H9 (cell line): ENCODE data around the gene NDUFAB1. TPM values are rescaled to one million over a fixed set of nuclear protein-coding genes. Genes with fewer than 3 reads are reported as not detected.

ENCODE experiments used
- DNase-seq: peaks from one replicate; pipeline ENCODE4 v3.0.0-alpha.2; 2017
- H2AFZ ChIP-seq: one replicate; pipeline ENCODE4 v1.6.1; 2013; ENCODE audit warnings: mild to moderate bottlenecking, low read length, control low read depth, moderate library complexity
- H2AK5ac ChIP-seq: 2 replicates; pipeline ENCODE4 v1.6.1; 2013; ENCODE audit warnings: low read length, control low read depth, mixed read lengths; ENCODE audit not compliant: insufficient read length
- H2BK120ac ChIP-seq: one replicate; pipeline ENCODE4 v1.6.1; 2013; ENCODE audit warnings: low read depth, mild to moderate bottlenecking, low read length, control low read depth, inconsistent platforms; ENCODE audit not compliant: poor library complexity, severe bottlenecking
- H2BK12ac ChIP-seq: 2 replicates; pipeline ENCODE4 v1.6.1; 2013; ENCODE audit warnings: low read length, control low read depth, mixed read lengths, low read depth; ENCODE audit not compliant: insufficient read length
- H2BK15ac ChIP-seq: 2 replicates; pipeline ENCODE4 v1.6.1; 2013; ENCODE audit warnings: low read depth, low read length, control low read depth
- H2BK20ac ChIP-seq: one replicate; pipeline ENCODE4 v1.6.1; 2013; ENCODE audit warnings: low read depth, mild to moderate bottlenecking, low read length, control low read depth, inconsistent platforms; ENCODE audit not compliant: poor library complexity, severe bottlenecking
- H2BK5ac ChIP-seq: 2 replicates; pipeline ENCODE4 v1.6.1; 2013; ENCODE audit warnings: low read length, control low read depth, mixed read lengths; ENCODE audit not compliant: insufficient read length
- H3K14ac ChIP-seq: 2 replicates; pipeline ENCODE4 v1.6.1; 2013; ENCODE audit warnings: low read length, control low read depth; ENCODE audit not compliant: insufficient read depth
- H3K18ac ChIP-seq: 2 replicates; pipeline ENCODE4 v1.6.1; 2013; ENCODE audit warnings: low read depth, mild to moderate bottlenecking, mixed read lengths, low read length, control low read depth; ENCODE audit not compliant: insufficient read length
- H3K23ac ChIP-seq: 2 replicates; pipeline ENCODE4 v1.6.1; 2013; ENCODE audit warnings: low read length, control low read depth, mixed read lengths, low read depth; ENCODE audit not compliant: insufficient read length
- H3K23me2 ChIP-seq: 2 replicates; pipeline ENCODE4 v1.6.1; 2013; ENCODE audit warnings: low read depth, mild to moderate bottlenecking, mixed read lengths, low read length, control low read depth; ENCODE audit not compliant: insufficient read length, poor library complexity, severe bottlenecking
- H3K27ac ChIP-seq: 2 replicates; pipeline ENCODE4 v1.5.1; 2013; ENCODE audit warnings: low read length, control low read depth, mixed read lengths, low read depth; ENCODE audit not compliant: insufficient read length
- H3K27me3 ChIP-seq: 2 replicates; pipeline ENCODE4 v1.6.1; 2013; ENCODE audit warnings: low read length, control low read depth, inconsistent platforms; ENCODE audit not compliant: insufficient read depth
- H3K4ac ChIP-seq: 2 replicates; pipeline ENCODE4 v1.6.1; 2013; ENCODE audit warnings: low read depth, mild to moderate bottlenecking, control low read depth, inconsistent platforms, low read length, moderate library complexity
- H3K4me1 ChIP-seq: 2 replicates; pipeline ENCODE4 v1.6.1; 2013; ENCODE audit warnings: low read length, control low read depth, inconsistent platforms; ENCODE audit not compliant: insufficient read depth
- H3K4me2 ChIP-seq: 2 replicates; pipeline ENCODE4 v1.6.1; 2013; ENCODE audit warnings: low read length, control low read depth, mixed read lengths; ENCODE audit not compliant: insufficient read length, insufficient read depth
- H3K56ac ChIP-seq: 2 replicates; pipeline ENCODE4 v1.6.1; 2013; ENCODE audit warnings: low read depth, mild to moderate bottlenecking, mixed read lengths, low read length, control low read depth; ENCODE audit not compliant: insufficient read length
- H3K79me1 ChIP-seq: 2 replicates; pipeline ENCODE4 v1.6.1; 2013; ENCODE audit warnings: low read depth, mild to moderate bottlenecking, moderate library complexity, low read length, control low read depth, inconsistent platforms; ENCODE audit not compliant: insufficient read depth, poor library complexity, severe bottlenecking
- H3K79me2 ChIP-seq: 2 replicates; pipeline ENCODE4 v1.6.1; 2013; ENCODE audit warnings: low read length, control low read depth, inconsistent platforms; ENCODE audit not compliant: insufficient read depth
- H3K9ac ChIP-seq: 2 replicates; pipeline ENCODE4 v1.6.1; 2013; ENCODE audit warnings: low read length, control low read depth, mixed read lengths; ENCODE audit not compliant: insufficient read length; ENCODE audit errors: extremely low read depth
- H3K9me3 ChIP-seq: one replicate; pipeline ENCODE4 v1.6.1; 2013; ENCODE audit warnings: low read depth, low read length, inconsistent platforms; ENCODE audit not compliant: control insufficient read depth
- H3T11ph ChIP-seq: one replicate; pipeline ENCODE4 v1.6.1; 2013; ENCODE audit warnings: mild to moderate bottlenecking, low read length, control low read depth, inconsistent platforms
- H4K20me1 ChIP-seq: one replicate; pipeline ENCODE4 v1.6.1; 2013; ENCODE audit not compliant: control insufficient read depth, insufficient read length, insufficient read depth
- H4K5ac ChIP-seq: 2 replicates; pipeline ENCODE4 v1.6.1; 2013; ENCODE audit warnings: low read depth, mild to moderate bottlenecking, mixed read lengths, low read length, control low read depth; ENCODE audit not compliant: insufficient read length
- H4K8ac ChIP-seq: replicated peaks from 2 replicates; pipeline ENCODE4 v1.6.1; 2013; ENCODE audit warnings: low read length, control low read depth, mixed read lengths, low read depth; ENCODE audit not compliant: insufficient read length
- H4K91ac ChIP-seq: 2 replicates; pipeline ENCODE4 v1.6.1; 2013; ENCODE audit warnings: low read depth, mild to moderate bottlenecking, moderate library complexity, mixed read lengths, low read length, control low read depth; ENCODE audit not compliant: insufficient read length
- H3K27ac Mint-ChIP-seq, 3 experiments: 2 replicates in 2 of 3; 3 replicates in 1 of 3; pipeline ENCODE4 v1.8.0; 2020 to 2021; ENCODE audit warnings: mixed read lengths in 3 of 3, mild to moderate bottlenecking in 1 of 3, moderate library complexity in 1 of 3
- H3K27me3 Mint-ChIP-seq: 2 replicates; pipeline ENCODE4 v1.8.0; 2021; ENCODE audit warnings: low read depth, mild to moderate bottlenecking, moderate library complexity, mixed read lengths
- H3K36me3 Mint-ChIP-seq, 3 experiments: 2 replicates in 2 of 3; 3 replicates in 1 of 3; pipeline ENCODE4 v1.8.0; 2020 to 2021; ENCODE audit warnings: low read depth in 3 of 3, mixed read lengths in 3 of 3; ENCODE audit not compliant: insufficient read depth in 1 of 3
- H3K4me1 Mint-ChIP-seq, 2 experiments: 2 replicates each; pipeline ENCODE4 v1.8.0; 2020; ENCODE audit warnings: mixed read lengths in 2 of 2
- H3K4me3 Mint-ChIP-seq, 2 experiments: 2 replicates in 1 of 2; 3 replicates in 1 of 2; pipeline ENCODE4 v1.8.0; 2020 to 2021; ENCODE audit warnings: mild to moderate bottlenecking in 2 of 2, mixed read lengths in 2 of 2, moderate library complexity in 1 of 2
- H3K9me3 Mint-ChIP-seq, 2 experiments: 2 replicates in 1 of 2; 3 replicates in 1 of 2; pipeline ENCODE4 v1.8.0; 2020; ENCODE audit warnings: mild to moderate bottlenecking in 2 of 2, mixed read lengths in 2 of 2, moderate library complexity in 1 of 2
- CTCF ChIP-seq: fragments of 200-600 bp; sonication (generic); conservative IDR thresholded peaks from 3 replicates; pipeline ENCODE4 v1.8.0; 2021; ENCODE audit warnings: antibody characterized with exemption, mild to moderate bottlenecking
- total RNA-seq: library from RNA; stranded (reverse); gene quantifications from 2 replicates; pipeline ENCODE4 v1.2.1, GENCODE V29; 2021

Gene NDUFAB1
- total RNA-seq, 1 experiment from 2014 or later, result 192 TPM

DNA sequence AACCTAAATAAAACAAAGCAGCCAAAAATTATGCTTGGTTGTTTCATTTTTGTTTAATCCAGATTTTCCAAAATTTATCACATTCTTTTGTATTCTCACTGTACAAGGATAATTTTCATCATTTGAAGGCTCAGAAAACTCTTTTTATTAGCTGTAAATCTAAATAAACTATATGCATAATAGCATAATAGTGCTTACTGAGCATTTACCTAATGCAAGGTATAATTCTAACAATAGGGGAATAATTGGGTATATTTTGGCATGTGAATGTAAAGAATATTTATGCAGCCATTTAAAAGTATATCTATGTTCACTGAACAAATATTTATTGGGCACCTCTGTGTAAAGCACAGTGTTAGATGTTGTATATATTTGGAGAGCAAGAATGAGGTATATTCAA, 28.0 kb upstream of the NDUFAB1 start:
- no peaks in the 10 kb centered on the region for H3K23me2 ChIP-seq
- no peak overlapping the region for H3K9ac ChIP-seq
- Mint-ChIP-seq H3K4me3 (no peak overlapping the region), H3K9me3 (no peaks in the 10 kb centered on the region), H3K27ac (0 out of 7 replicates have a peak overlapping the region, but pooled peaks of 1 of the 3 experiments have one; percentile 3), H3K27me3 (no peaks in the 10 kb centered on the region), H3K4me1 (no peaks in the 10 kb centered on the region), H3K36me3 (peaks cover 36 to 82% (median 78%) of the 10 kb centered on the region in 3 experiments)
- H3K79me1 ChIP-seq, result no peaks in the 10 kb centered on the region
- no peak overlapping the region for H2AK5ac ChIP-seq
- H3K79me2 ChIP-seq, result no peaks in the 10 kb centered on the region
- H2BK12ac ChIP-seq, result no peak overlapping the region
- H2AFZ ChIP-seq, result no peak overlapping the region
- H3K9me3 ChIP-seq, result no peaks in the 10 kb centered on the region
- H2BK5ac ChIP-seq, result no peak overlapping the region
- H3K4ac ChIP-seq, result no peak overlapping the region
- no peak overlapping the region for H4K91ac ChIP-seq
- H4K8ac ChIP-seq, result no peak overlapping the region
- no peak overlapping the region for H3K23ac ChIP-seq
- no peak overlapping the region for H2BK20ac ChIP-seq
- H4K5ac ChIP-seq, result no peak overlapping the region
- H3T11ph ChIP-seq, result no peak overlapping the region
- no peaks in the 10 kb centered on the region for H3K4me1 ChIP-seq
- no peaks in the 10 kb centered on the region for H4K20me1 ChIP-seq
- H3K4me2 ChIP-seq, result no peak overlapping the region
- no peak for TF ChIP-seq CTCF
- no peaks in the 10 kb centered on the region for H3K27me3 ChIP-seq
- H3K14ac ChIP-seq, result no peak overlapping the region
- no peak overlapping the region for H3K18ac ChIP-seq
- H3K56ac ChIP-seq, result no peak overlapping the region
- DNase-seq, result no peak
- no peak overlapping the region for H3K27ac ChIP-seq
- H2BK15ac ChIP-seq, result no peak overlapping the region
- no peak overlapping the region for H2BK120ac ChIP-seq
